Stomach (tissue), 4 donors: ENCODE results near the gene ZNF469.

Experiments used
- CTCF ChIP-seq, 7 experiments: fragments of 450-650 bp in 4 of 7; fragments of 200-600 bp in 3 of 7; sonication (generic) in 3 of 7; IDR thresholded peaks; one replicate each; pipeline ENCODE4 v1.5.1; 2016 to 2019; ENCODE audit warnings: antibody characterized with exemption in 7 of 7, control low read depth in 2 of 7, mild to moderate bottlenecking in 1 of 7
- EP300 ChIP-seq: sonication (generic); formaldehyde crosslinking; IDR thresholded peaks from one replicate; pipeline ENCODE4 v1.6.1; 2017; ENCODE audit warnings: antibody characterized with exemption
- POLR2A ChIP-seq, 4 donors: fragments of 450-650 bp; IDR thresholded peaks; one replicate each; pipeline ENCODE4 v1.6.1; 2016; ENCODE audit warnings: antibody characterized with exemption in 4 of 4, control low read depth in 2 of 4, mild to moderate bottlenecking in 1 of 4, moderate library complexity in 1 of 4

GRCh38 chr16:88378836-88379693, 3.7 kb upstream of the ZNF469 start:
- TF ChIP-seq POLR2A (IDR thresholded peaks at IDR 0.05), result no peak
- no peak for TF ChIP-seq CTCF (IDR thresholded peaks at IDR 0.05)
- TF ChIP-seq EP300, result no peak
